Measurements from ENCODE around the gene PRKG1.

Gene PRKG1

DNA sequence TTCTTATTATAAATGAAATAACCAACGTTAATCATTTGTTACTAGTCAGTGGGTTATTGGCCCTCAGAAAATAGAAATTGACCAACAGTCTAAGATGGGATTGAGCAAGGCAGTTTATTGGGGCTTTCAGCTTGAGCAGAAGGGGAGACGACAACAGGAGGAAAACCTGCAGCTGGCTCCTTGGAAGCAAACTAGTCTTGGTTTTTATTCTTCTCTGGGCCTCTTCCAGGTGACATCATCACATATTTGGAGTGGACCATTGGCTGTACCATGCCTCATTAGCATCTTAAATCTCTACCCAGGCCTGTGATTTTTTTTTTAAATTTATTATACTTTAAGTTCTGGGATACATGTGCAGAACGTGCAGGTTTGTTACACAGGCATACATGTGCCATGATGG is 684.1 kb downstream of the PRKG1 start:
- TF ChIP-seq ZBTB7A (IDR thresholded peaks at IDR 0.05; ENCODE audit: low read depth): no peak
- no peak for TF ChIP-seq YY1 (IDR thresholded peaks at IDR 0.05; ENCODE audit: low read depth)
- TF ChIP-seq, protein P1, sequence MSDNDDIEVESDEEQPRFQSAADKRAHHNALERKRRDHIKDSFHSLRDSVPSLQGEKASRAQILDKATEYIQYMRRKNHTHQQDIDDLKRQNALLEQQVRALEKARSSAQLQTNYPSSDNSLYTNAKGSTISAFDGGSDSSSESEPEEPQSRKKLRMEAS (IDR thresholded peaks at IDR 0.05): no peak
- TF ChIP-seq NFIC (IDR thresholded peaks at IDR 0.05): no peak
- TF ChIP-seq EP300 (IDR thresholded peaks at IDR 0.05; ENCODE audit: borderline replicate concordance): no peak
- TF ChIP-seq FOXM1 (IDR thresholded peaks at IDR 0.05; ENCODE audit: borderline replicate concordance, low read depth): no peak

DNA sequence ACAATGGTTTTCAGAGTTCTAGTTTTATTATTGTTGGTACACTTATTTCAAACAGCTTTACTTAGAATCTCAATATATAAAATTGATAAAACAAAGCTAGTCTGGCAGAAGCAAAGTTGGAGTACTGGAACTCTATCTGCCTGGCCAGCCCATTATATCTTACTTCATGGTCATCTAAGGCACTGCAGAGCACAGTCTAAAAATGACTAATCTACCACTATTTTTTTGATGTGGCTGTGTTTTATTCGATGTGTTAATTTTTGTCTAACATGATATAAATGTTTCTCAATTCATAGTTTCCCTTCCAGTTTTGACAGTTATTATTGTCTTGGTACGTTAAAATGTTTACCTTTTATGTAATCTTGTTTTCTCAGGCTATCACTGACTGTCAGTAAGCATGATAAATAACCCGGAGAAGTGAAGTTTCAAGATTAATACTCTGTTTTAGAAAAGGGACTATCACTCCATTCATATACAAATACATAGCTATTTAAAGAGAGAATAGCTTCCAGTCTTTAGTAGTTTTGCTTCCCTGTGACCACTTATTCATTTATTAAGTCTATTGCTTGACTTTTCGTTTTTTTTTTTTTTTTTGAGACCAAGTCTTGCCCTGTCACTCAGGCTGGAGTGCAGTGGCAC is 685.7 kb downstream of the PRKG1 start:
- TF ChIP-seq TEAD4 (IDR thresholded peaks at IDR 0.05): no peak
- no peak for TF ChIP-seq RAD21 (IDR thresholded peaks at IDR 0.05; ENCODE audit: low read depth)
- TF ChIP-seq EP300 (IDR thresholded peaks at IDR 0.05; ENCODE audit: borderline replicate concordance): no peak
- no peak for TF ChIP-seq CREB1 (IDR thresholded peaks at IDR 0.05; ENCODE audit: low read depth)
- no peak for TF ChIP-seq NFIC (IDR thresholded peaks at IDR 0.05)
- no peak for TF ChIP-seq TCF12 (IDR thresholded peaks at IDR 0.05; ENCODE audit: low read depth)
- TF ChIP-seq, protein P2, sequence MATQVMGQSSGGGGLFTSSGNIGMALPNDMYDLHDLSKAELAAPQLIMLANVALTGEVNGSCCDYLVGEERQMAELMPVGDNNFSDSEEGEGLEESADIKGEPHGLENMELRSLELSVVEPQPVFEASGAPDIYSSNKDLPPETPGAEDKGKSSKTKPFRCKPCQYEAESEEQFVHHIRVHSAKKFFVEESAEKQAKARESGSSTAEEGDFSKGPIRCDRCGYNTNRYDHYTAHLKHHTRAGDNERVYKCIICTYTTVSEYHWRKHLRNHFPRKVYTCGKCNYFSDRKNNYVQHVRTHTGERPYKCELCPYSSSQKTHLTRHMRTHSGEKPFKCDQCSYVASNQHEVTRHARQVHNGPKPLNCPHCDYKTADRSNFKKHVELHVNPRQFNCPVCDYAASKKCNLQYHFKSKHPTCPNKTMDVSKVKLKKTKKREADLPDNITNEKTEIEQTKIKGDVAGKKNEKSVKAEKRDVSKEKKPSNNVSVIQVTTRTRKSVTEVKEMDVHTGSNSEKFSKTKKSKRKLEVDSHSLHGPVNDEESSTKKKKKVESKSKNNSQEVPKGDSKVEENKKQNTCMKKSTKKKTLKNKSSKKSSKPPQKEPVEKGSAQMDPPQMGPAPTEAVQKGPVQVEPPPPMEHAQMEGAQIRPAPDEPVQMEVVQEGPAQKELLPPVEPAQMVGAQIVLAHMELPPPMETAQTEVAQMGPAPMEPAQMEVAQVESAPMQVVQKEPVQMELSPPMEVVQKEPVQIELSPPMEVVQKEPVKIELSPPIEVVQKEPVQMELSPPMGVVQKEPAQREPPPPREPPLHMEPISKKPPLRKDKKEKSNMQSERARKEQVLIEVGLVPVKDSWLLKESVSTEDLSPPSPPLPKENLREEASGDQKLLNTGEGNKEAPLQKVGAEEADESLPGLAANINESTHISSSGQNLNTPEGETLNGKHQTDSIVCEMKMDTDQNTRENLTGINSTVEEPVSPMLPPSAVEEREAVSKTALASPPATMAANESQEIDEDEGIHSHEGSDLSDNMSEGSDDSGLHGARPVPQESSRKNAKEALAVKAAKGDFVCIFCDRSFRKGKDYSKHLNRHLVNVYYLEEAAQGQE (IDR thresholded peaks at IDR 0.05; ENCODE audit: low read depth): no peak
- TF ChIP-seq, protein P3, sequence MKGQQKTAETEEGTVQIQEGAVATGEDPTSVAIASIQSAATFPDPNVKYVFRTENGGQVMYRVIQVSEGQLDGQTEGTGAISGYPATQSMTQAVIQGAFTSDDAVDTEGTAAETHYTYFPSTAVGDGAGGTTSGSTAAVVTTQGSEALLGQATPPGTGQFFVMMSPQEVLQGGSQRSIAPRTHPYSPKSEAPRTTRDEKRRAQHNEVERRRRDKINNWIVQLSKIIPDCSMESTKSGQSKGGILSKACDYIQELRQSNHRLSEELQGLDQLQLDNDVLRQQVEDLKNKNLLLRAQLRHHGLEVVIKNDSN (IDR thresholded peaks at IDR 0.05): no peak
- TF ChIP-seq, protein P1 (IDR thresholded peaks at IDR 0.05): no peak
- no peak for TF ChIP-seq CEBPB (IDR thresholded peaks at IDR 0.05)
- TF ChIP-seq YY1 (IDR thresholded peaks at IDR 0.05; ENCODE audit: low read depth): no peak
- TF ChIP-seq FOXM1 (IDR thresholded peaks at IDR 0.05; ENCODE audit: borderline replicate concordance, low read depth): no peak

DNA sequence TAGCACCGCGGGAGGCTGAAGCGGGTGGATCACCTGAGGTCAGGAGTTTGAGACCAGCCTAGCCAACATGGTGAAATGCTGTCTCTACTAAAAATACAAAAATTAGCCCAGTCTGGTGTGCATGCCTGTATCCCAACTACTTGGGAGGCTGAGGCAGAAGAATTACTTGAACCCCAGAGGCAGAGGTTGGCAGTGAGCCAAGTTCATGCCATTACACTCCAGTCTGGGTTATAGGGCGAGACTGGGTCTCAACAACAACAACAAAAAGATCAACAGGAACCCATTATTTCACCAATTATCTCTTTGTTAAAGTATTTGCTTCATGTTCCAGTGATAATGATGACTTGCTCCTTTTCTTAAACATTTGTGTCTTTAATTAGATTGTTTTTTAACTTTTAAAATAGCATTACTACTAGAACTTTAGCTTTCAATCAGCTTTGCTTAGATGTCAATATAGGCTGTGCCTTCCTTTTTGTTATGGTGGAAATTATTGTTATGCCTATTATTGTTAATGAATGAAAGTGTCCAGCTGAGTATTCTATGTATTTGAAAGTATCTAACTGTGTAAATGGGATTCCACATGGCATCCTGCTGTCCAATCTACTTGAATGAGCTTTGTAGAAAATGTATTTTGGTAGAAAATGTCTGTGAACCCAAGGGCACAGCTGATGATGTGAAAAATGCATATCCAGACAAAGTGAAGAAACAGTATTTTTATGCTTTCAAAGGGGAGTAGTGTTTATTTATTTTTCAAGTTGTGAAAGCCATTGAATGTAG is 686.8 kb downstream of the PRKG1 start:
- TF ChIP-seq YY1 (IDR thresholded peaks at IDR 0.05; ENCODE audit: low read depth): no peak
- TF ChIP-seq, protein P1 (IDR thresholded peaks at IDR 0.05): no peak
- TF ChIP-seq CEBPB (IDR thresholded peaks at IDR 0.05): no peak
- TF ChIP-seq RAD21 (IDR thresholded peaks at IDR 0.05; ENCODE audit: low read depth): no peak
- no peak for TF ChIP-seq EGR1 (IDR thresholded peaks at IDR 0.05)
- TF ChIP-seq, protein P3 (IDR thresholded peaks at IDR 0.05): no peak
- TF ChIP-seq ZBTB7A (IDR thresholded peaks at IDR 0.05; ENCODE audit: low read depth): no peak
- TF ChIP-seq TAF1 (IDR thresholded peaks at IDR 0.05; ENCODE audit: low read depth): no peak
- TF ChIP-seq EP300 (IDR thresholded peaks at IDR 0.05; ENCODE audit: borderline replicate concordance): no peak
- TF ChIP-seq, protein P2 (IDR thresholded peaks at IDR 0.05; ENCODE audit: low read depth): no peak
- TF ChIP-seq TCF12 (IDR thresholded peaks at IDR 0.05; ENCODE audit: low read depth): no peak

DNA sequence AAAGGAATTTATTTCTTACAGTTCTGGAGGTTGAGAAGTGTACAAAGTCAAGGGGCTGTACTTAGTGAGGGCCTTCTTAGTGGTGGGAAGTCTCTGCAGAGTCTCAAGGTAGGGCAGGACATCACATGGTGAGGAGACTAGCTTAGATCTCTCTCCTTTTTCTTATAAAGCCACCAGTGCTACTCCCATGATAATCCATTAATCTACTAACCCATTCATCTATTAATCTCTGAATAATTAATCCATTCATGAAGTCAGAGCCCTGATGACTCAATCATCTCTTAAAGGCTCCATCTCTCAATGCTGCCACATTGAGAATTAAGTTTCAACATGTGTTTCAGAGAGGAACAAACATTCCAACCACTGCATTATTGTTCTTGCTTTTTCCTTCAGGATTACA is 689.5 kb downstream of the PRKG1 start:
- no peak for TF ChIP-seq FOXM1 (IDR thresholded peaks at IDR 0.05; ENCODE audit: borderline replicate concordance, low read depth)
- no peak for TF ChIP-seq TEAD4 (IDR thresholded peaks at IDR 0.05)
- no peak for TF ChIP-seq ZBTB7A (IDR thresholded peaks at IDR 0.05; ENCODE audit: low read depth)
- TF ChIP-seq, protein P2 (IDR thresholded peaks at IDR 0.05; ENCODE audit: low read depth): no peak
- no peak for TF ChIP-seq CREB1 (IDR thresholded peaks at IDR 0.05; ENCODE audit: low read depth)
- no peak for TF ChIP-seq NFIC (IDR thresholded peaks at IDR 0.05)
- TF ChIP-seq, protein P1 (IDR thresholded peaks at IDR 0.05): no peak

Data from Ishikawa (cell line).